GM12801 (cell line): ENCODE measurements around the gene KRTAP25-1.

Experiments
- CTCF ChIP-seq: IDR thresholded peaks from one replicate; pipeline ENCODE4 v1.5.1; 2011; ENCODE audit warnings: control low read depth; ENCODE audit not compliant: insufficient read length; ENCODE audit errors: extremely low read depth

KRTAP25-1 gene

DNA sequence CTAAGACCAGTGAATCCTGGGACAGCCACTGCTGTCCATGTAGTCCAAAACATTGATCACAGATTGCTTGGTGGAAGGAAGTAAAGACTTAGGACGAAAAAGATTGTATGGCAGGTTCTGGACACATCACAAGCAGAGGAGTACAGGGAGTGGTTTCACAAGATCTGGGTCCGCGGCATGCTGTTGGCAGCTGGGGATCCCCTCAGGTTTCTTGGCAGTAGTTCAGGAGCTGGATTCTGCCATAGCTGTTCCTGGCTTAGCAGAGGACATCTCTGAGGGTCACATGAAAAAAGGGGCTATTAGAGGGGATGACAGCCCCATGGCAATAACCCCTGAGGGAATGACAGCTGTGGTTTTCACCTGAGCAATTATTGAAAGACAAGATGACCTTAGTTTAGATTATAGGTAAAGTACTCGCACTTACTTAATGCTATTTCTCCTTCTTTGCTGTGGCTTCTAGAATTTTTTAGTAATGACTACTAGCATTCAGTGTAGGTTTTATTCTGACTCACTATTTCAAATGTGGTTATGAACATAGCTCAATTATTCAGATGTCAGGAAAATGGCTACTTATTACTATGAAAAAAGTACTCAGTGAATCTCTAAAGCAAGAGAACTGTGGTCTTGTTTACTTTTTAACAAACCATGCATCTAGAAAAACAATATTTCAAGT, 40.0 kb upstream of the KRTAP25-1 start:
- no peak for TF ChIP-seq CTCF

- TF ChIP-seq CTCF = no peak
Observed at GRCh38 chr21:30326390-30326789, 37.1 kb upstream of the KRTAP25-1 start.

DNA sequence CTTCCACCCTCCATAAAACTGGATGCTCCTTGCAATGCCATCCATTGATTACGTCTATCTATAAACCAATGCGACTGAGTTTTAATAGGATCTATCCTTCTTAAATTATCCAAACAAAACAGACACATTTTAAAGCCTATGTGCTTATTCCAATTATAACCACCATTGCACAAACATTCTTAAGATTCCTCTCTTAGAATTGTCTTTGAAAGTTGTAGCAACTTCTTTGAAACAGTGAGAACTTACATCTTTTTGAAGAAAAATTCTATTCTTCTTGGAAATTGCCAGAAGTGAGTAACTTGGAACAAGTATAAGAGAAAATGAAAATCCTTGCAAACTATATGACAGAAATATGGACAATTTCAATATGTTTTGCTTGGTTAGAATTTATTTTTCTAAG, 30.9 kb upstream of the KRTAP25-1 start, which contains the start of gene KRTAP26-1:
TSS of gene KRTAP26-1 (minus strand) at position 101 of the 400 bp plus-strand sequence. CDS start 280 bp downstream, outside the sequence.
- no peak for TF ChIP-seq CTCF

DNA sequence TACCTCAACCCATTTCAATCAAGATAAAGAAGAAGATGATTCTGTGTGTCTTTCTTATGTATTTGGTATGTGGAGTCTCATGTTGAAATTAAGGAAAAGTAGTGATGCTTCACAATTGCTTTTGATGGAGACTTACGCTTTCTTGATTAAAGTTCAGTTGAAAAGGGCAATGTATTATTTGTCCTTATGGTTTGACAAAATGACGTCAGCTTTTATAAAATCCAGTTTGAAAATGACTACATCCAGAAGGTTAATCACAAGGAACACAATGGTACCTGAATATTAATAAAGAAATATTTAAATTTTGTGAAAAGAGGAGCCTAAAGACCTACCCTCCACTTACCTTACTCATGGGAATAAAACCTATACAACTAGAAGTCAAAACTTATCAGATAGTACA, 26.4 kb upstream of the KRTAP25-1 start:
- TF ChIP-seq CTCF = no peak

DNA sequence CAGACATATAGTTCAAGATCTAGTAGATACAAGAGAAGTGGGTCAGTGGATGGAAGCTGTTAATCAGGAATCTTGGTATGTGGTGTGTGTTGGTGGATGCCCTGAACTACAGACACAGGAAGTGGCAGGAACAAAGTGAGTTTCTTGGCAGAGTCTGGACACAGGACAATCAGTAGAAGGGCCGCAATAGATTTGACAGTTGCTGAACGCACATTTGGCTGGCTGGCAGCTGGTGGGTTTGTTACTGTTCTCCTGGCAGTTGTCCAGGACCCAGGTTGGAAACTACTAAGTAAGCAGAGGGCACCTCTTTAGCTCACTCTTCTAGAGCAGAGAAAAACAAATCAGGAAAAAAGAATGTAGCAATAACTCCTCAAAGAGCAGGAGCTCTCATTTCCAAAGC, 17.6 kb upstream of the KRTAP25-1 start:
- TF ChIP-seq CTCF = no peak

DNA sequence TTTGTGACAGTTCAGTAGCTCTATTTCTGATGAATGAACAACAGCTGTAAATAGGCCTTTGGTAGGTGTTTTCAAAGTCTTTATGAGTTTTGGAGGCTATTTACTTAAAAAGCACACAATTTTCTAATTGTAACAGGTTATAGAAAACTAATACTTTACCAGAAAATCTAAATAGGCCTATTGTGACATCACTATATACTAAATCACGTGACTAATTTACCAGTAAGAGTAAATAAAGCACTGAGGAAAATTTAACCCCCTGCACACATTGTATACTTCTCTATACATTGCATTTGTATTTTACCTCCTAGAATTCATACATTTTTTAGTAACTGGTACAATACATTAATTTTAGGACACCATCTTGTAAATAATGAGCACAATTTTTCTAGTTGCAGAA, 15.8 kb upstream of the KRTAP25-1 start:
- TF ChIP-seq CTCF = no peak

DNA sequence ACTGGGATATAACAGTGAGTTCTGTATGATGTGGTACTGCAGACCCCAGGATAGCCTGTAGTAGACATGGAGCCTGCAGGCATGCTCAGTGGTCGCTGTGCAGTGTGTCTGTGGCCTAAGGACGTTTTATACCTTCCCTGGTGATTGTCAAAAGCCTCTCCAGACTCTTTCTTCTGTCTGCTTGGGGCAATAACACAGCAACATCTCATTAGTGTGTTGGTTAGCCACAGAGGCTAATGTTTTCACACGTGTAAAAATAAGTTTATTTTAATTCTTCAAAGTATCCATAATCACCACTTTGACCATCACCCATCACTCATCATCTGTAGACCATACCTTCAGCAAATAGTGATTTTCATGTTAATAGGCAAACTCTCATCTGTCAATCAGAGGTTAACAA, 6.5 kb downstream of the KRTAP25-1 start, which contains the start of gene KRTAP24-1:
TSS of gene KRTAP24-1 (minus strand) at position 101 of the 400 bp plus-strand sequence. CDS start at position 83, 18 bp downstream.
- no peak for TF ChIP-seq CTCF
